Measurements from ENCODE around the gene SPECC1.

SPECC1 gene

GRCh38 chr17:20085283-20085845, 76.2 kb downstream of the SPECC1 start:
- Histone ChIP-seq H3K27ac (replicated peaks) (no peak overlapping the region), H3K27me3 (ENCODE audit: insufficient read depth, poor library complexity, severe bottlenecking) (no peaks in the 10 kb centered on the region), H3K4me3 (replicated peaks; ENCODE audit: insufficient read depth, low read length) (no peak overlapping the region)
- TF ChIP-seq POLR2AphosphoS5 (IDR thresholded peaks at IDR 0.05; ENCODE audit: low read depth): no peak
- TF ChIP-seq GABPA (IDR thresholded peaks at IDR 0.05; ENCODE audit: low read depth): no peak
- TF ChIP-seq REST (IDR thresholded peaks at IDR 0.05; ENCODE audit: insufficient replicate concordance, low read depth): no peak
- TF ChIP-seq SPI1 (IDR thresholded peaks at IDR 0.05; ENCODE audit: borderline replicate concordance, low read depth): no peak
- TF ChIP-seq CTCF (IDR thresholded peaks at IDR 0.05; ENCODE audit: insufficient read depth, low read length): no peak
- DNase-seq (ENCODE audit: low read depth in 1 of 2, low spot score in 1 of 2): no peak

- H3K4me3 ChIP-seq (replicated peaks; ENCODE audit: insufficient read depth, low read length): no peak overlapping the region
- H3K27ac ChIP-seq (replicated peaks): no peak overlapping the region
- DNase-seq (ENCODE audit: low read depth in 1 of 2, low spot score in 1 of 2): no peak
- no peaks in the 10 kb centered on the region for H3K27me3 ChIP-seq (ENCODE audit: insufficient read depth, poor library complexity, severe bottlenecking)
- no peak for TF ChIP-seq CTCF (IDR thresholded peaks at IDR 0.05; ENCODE audit: insufficient read depth, low read length)
- TF ChIP-seq POLR2AphosphoS5 (IDR thresholded peaks at IDR 0.05; ENCODE audit: low read depth): no peak
- no peak for TF ChIP-seq REST (IDR thresholded peaks at IDR 0.05; ENCODE audit: insufficient replicate concordance, low read depth)
- no peak for TF ChIP-seq GABPA (IDR thresholded peaks at IDR 0.05; ENCODE audit: low read depth)
- no peak for TF ChIP-seq SPI1 (IDR thresholded peaks at IDR 0.05; ENCODE audit: borderline replicate concordance, low read depth)
Observed at GRCh38 chr17:20086416-20087076, 77.4 kb downstream of the SPECC1 start.

- H3K4me3 ChIP-seq (replicated peaks; ENCODE audit: insufficient read depth, low read length): no peak overlapping the region
- DNase-seq (ENCODE audit: low read depth in 1 of 2, low spot score in 1 of 2): no peak
- H3K27ac ChIP-seq (replicated peaks): no peak overlapping the region
- TF ChIP-seq POLR2AphosphoS5 (IDR thresholded peaks at IDR 0.05; ENCODE audit: low read depth): no peak
- no peak for TF ChIP-seq CTCF (IDR thresholded peaks at IDR 0.05; ENCODE audit: insufficient read depth, low read length)
- no peak for TF ChIP-seq REST (IDR thresholded peaks at IDR 0.05; ENCODE audit: insufficient replicate concordance, low read depth)
- TF ChIP-seq GABPA (IDR thresholded peaks at IDR 0.05; ENCODE audit: low read depth): no peak
- no peak for TF ChIP-seq SPI1 (IDR thresholded peaks at IDR 0.05; ENCODE audit: borderline replicate concordance, low read depth)
- H3K27me3 ChIP-seq (ENCODE audit: insufficient read depth, poor library complexity, severe bottlenecking): no peaks in the 10 kb centered on the region
Observed at GRCh38 chr17:20087538-20088250, 78.5 kb downstream of the SPECC1 start.

Measured in HL-60 (cell line).